K562 (cell line): ENCODE data around the gene ICAM3. TPM values are rescaled to one million over a fixed set of nuclear protein-coding genes. Genes with fewer than 3 reads are reported as not detected.

Experiments
- ATF3 ChIP-seq, 2 experiments: fragments of 450-650 bp in 1 of 2; sonication (generic) in 1 of 2; formaldehyde crosslinking in 1 of 2; IDR thresholded peaks in 1 of 2; conservative IDR thresholded peaks in 1 of 2; 2 replicates each; pipeline versions ENCODE4 v1.6.1 to v1.8.1; 2016 to 2023; ENCODE audit warnings: mild to moderate bottlenecking in 2 of 2, moderate library complexity in 2 of 2, inconsistent platforms in 1 of 2, missing genetic modification reagents in 1 of 2
- ATF6 ChIP-seq: sonication (generic); formaldehyde crosslinking; IDR thresholded peaks from 2 replicates; pipeline ENCODE4 v1.4.0; 2020; ENCODE audit warnings: mild to moderate bottlenecking, missing genetic modification reagents
- BRF1 ChIP-seq: IDR thresholded peaks from 3 replicates; pipeline ENCODE4 v1.6.1; 2011; ENCODE audit warnings: borderline replicate concordance, mild to moderate bottlenecking; ENCODE audit not compliant: insufficient read length; ENCODE audit errors: extremely low read depth
- CEBPB ChIP-seq: fragments of 450-650 bp; IDR thresholded peaks from 2 replicates; pipeline ENCODE4 v1.6.1; 2016; ENCODE audit warnings: missing genetic modification characterization, missing compliant biosample characterization
- HNRNPLL ChIP-seq: fragments of 200-400 bp; formaldehyde crosslinking; IDR thresholded peaks from 2 replicates; pipeline ENCODE4 v1.6.1; 2017; ENCODE audit warnings: low read length, low read depth, mild to moderate bottlenecking; ENCODE audit not compliant: poor library complexity, severe bottlenecking
- HOMEZ ChIP-seq: fragments of 250-450 bp; sonication (Bioruptor Pico); IDR thresholded peaks from 2 replicates; pipeline ENCODE4 v1.4.0; 2020; ENCODE audit warnings: mild to moderate bottlenecking, moderate library complexity
- ILK ChIP-seq: fragments of 450-650 bp; IDR thresholded peaks from 2 replicates; pipeline ENCODE4 v1.6.1; 2016; ENCODE audit warnings: missing genetic modification characterization, low read depth, mild to moderate bottlenecking, missing compliant biosample characterization, moderate library complexity, borderline replicate concordance
- KHSRP ChIP-seq: fragments of 450-650 bp; IDR thresholded peaks from 2 replicates; pipeline ENCODE4 v1.6.1; 2017
- MCM7 ChIP-seq, 2 experiments: fragments of 450-650 bp; IDR thresholded peaks; 2 replicates each; pipeline ENCODE4 v1.6.1; 2016 to 2018
- NCOA6 ChIP-seq: fragments of 450-650 bp; IDR thresholded peaks from 2 replicates; pipeline ENCODE4 v1.6.1; 2017; ENCODE audit warnings: mild to moderate bottlenecking
- NR2C2 ChIP-seq, 2 experiments: fragments of 200-800 bp in 1 of 2; sonication (Bioruptor generic) in 1 of 2; sonication (generic) in 1 of 2; formaldehyde crosslinking in 1 of 2; IDR thresholded peaks; 2 replicates each; pipeline versions ENCODE4 v1.6.1 to v1.8.0; 2016 to 2022; ENCODE audit warnings: mild to moderate bottlenecking in 1 of 2, missing compliant biosample characterization in 1 of 2, missing genetic modification characterization in 1 of 2, missing genetic modification reagents in 1 of 2
- PCBP1 ChIP-seq: fragments of 200-400 bp; formaldehyde crosslinking; IDR thresholded peaks from 2 replicates; pipeline ENCODE4 v1.6.1; 2018; ENCODE audit warnings: mild to moderate bottlenecking, low read depth, low read length; ENCODE audit not compliant: poor library complexity, severe bottlenecking
- SFPQ ChIP-seq: fragments of 200-400 bp; formaldehyde crosslinking; IDR thresholded peaks from 2 replicates; pipeline ENCODE4 v1.6.1; 2017; ENCODE audit warnings: mild to moderate bottlenecking, low read depth, low read length, moderate library complexity
- SMARCA4 ChIP-seq: fragments of 450-650 bp; IDR thresholded peaks from 2 replicates; pipeline ENCODE4 v1.6.1; 2016
- ZNF121 ChIP-seq: sonication (generic); formaldehyde crosslinking; conservative IDR thresholded peaks from 2 replicates; pipeline ENCODE4 v1.8.0; 2022; ENCODE audit warnings: missing genetic modification reagents
- ZNF24 ChIP-seq: fragments of 450-650 bp; IDR thresholded peaks from 2 replicates; pipeline ENCODE4 v1.6.1; 2016
- ZNF398 ChIP-seq: fragments of 250-450 bp; sonication (Bioruptor Pico); IDR thresholded peaks from 2 replicates; pipeline ENCODE4 v1.8.0; 2021; ENCODE audit warnings: moderate library complexity, mild to moderate bottlenecking, inconsistent platforms
- ZNF584 ChIP-seq: fragments of 200-800 bp; sonication (Bioruptor generic); IDR thresholded peaks from 2 replicates; pipeline ENCODE4 v1.6.1; 2016; ENCODE audit warnings: low read depth, mild to moderate bottlenecking, missing genetic modification characterization, missing compliant biosample characterization
- polyA plus RNA-seq, 8 experiments: library from polyadenylated mRNA; depleted of rRNA in 4 of 8; stranded (reverse) in 5 of 8; unstranded in 3 of 8; fragments of >200 nt; fragmentation: Nextera tagmentation in 2 of 8; fragmentation: Illumina TruSeq in 1 of 8; extraction: Ambion mirVana in 2 of 8; extraction: Trizol in 1 of 8; gene quantifications; 2 replicates each; pipeline versions ENCODE4 v1.2.1 to v1.2.3, GENCODE V29; 2011 to 2014; ENCODE audit warnings: inconsistent platforms in 1 of 8, missing spikeins in 1 of 8
- total RNA-seq, 7 experiments: library from RNA; depleted of rRNA in 6 of 7; stranded (reverse); fragments of >200 nt in 6 of 7; fragmentation: Illumina TruSeq in 2 of 7; extraction: Trizol in 2 of 7; gene quantifications; 2 replicates each; pipeline versions ENCODE4 v1.2.1 to v1.2.3, GENCODE V29; 2011 to 2021; ENCODE audit warnings: low replicate concordance in 1 of 7

ICAM3 gene
- total and polyA plus RNA-seq, 9 of the 15 experiments (the other 6 are each of a cell fraction or from before 2014, with no cell fraction given) = 6.5 to 39.5 (median 24.2) TPM

GRCh38 chr19:10333758-10334587, 5.5 kb downstream of the ICAM3 start (continued):
- no peak for TF ChIP-seq BRF1
- TF ChIP-seq ZNF398 (CRISPR knock-in tag) = no peak
- TF ChIP-seq ZNF24 = no peak
- TF ChIP-seq SMARCA4 = peak; percentile 35; the same call in 1 of the 2 replicates
- TF ChIP-seq ZNF584 (CRISPR knock-in tag) = no peak
- no peak for TF ChIP-seq KHSRP
- no peak for TF ChIP-seq CEBPB
- TF ChIP-seq ATF3 (IDR thresholded peaks at IDR 0.05) = no peak
- TF ChIP-seq ATF3 (CRISPR knock-in tag; conservative IDR thresholded peaks at IDR 0.05) = 0 out of 2 replicates have a peak, but pooled peaks have one; percentile 40
- no peak for TF ChIP-seq HOMEZ
- TF ChIP-seq SFPQ = no peak
- TF ChIP-seq PCBP1 = no peak
- no peak for TF ChIP-seq HNRNPLL
- no peak for TF ChIP-seq NR2C2 (CRISPR knock-in tag; IDR thresholded peaks at IDR 0.05)
- peak; percentile 59 for TF ChIP-seq NR2C2 (tag; IDR thresholded peaks at IDR 0.05)
- TF ChIP-seq MCM7 (IDR thresholded peaks at IDR 0.05) = no peak
- TF ChIP-seq ZNF121 (CRISPR knock-in tag) = no peak
- TF ChIP-seq ILK = no peak
- TF ChIP-seq ATF6 (CRISPR knock-in tag) = 0 out of 2 replicates have a peak, but pooled peaks have one; percentile 65
- TF ChIP-seq NCOA6 = peak; percentile 91
